GM21529 (cell line): Measurements from ENCODE around the gene ADCY10.
"Not testable (repeated sequence)": the region's sequence is repeated elsewhere in the genome, so short reads cannot be mapped to it uniquely, and the experiment has no call there.

Source experiments
- ATAC-seq: cut with Tn5 transposase; IDR thresholded peaks from one replicate; pipeline ENCODE4 v1.9.1; 2021; ENCODE audit not compliant: unreplicated experiment

Gene ADCY10, protein sequence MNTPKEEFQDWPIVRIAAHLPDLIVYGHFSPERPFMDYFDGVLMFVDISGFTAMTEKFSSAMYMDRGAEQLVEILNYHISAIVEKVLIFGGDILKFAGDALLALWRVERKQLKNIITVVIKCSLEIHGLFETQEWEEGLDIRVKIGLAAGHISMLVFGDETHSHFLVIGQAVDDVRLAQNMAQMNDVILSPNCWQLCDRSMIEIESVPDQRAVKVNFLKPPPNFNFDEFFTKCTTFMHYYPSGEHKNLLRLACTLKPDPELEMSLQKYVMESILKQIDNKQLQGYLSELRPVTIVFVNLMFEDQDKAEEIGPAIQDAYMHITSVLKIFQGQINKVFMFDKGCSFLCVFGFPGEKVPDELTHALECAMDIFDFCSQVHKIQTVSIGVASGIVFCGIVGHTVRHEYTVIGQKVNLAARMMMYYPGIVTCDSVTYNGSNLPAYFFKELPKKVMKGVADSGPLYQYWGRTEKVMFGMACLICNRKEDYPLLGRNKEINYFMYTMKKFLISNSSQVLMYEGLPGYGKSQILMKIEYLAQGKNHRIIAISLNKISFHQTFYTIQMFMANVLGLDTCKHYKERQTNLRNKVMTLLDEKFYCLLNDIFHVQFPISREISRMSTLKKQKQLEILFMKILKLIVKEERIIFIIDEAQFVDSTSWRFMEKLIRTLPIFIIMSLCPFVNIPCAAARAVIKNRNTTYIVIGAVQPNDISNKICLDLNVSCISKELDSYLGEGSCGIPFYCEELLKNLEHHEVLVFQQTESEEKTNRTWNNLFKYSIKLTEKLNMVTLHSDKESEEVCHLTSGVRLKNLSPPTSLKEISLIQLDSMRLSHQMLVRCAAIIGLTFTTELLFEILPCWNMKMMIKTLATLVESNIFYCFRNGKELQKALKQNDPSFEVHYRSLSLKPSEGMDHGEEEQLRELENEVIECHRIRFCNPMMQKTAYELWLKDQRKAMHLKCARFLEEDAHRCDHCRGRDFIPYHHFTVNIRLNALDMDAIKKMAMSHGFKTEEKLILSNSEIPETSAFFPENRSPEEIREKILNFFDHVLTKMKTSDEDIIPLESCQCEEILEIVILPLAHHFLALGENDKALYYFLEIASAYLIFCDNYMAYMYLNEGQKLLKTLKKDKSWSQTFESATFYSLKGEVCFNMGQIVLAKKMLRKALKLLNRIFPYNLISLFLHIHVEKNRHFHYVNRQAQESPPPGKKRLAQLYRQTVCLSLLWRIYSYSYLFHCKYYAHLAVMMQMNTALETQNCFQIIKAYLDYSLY (N-terminal part only)

DNA sequence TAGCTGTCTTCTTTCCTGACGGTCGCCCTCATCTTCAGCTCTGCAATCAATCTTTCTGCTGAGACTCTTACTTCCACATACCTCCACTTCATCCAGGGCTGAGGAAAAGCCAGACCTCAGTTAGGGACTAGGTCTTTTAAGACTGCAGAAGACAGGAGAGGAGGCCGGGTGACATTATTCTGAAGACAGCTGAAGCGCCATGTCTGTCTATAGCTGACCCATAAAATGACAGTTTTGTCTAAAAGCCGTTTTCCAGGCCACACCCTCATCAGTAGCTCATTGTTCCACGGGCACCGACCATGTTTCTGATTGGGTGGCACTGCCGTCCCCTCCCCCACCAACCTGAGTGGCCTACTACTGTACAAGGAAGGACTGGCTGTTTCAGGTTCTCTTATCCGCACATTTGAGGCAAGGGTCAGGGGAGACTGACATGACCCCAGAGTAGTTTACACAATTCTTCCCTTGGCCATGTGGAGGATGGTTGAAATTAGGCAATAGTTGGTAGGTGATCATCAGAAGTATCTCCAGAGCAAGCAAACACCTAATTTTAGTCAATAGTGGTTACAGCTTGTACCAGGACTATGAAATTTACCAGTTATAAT is at the start of gene ADCY10:
Gene ADCY10, minus strand, starts transcription at position 240 of the 602 bp plus-strand sequence. CDS start 8,994 bp downstream, outside the sequence.
- ATAC-seq = no peak

DNA sequence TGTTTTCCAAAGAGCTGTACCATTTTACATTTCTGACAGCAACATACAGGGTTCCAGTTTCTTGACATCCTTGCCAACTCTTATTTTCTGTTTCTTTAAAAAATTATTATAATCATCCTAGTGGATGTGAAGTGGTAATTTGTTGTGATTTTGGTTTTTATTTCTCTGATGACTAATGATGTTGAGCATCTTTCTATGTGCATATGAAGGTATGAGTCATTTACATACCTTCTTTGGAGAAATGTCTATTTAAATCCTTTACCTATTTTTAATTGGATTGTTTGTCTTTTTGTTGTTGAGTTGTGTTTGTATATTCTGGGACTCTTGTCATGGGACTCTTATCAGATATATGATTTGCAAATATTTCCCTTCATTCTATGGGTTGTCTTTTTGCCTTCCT is 43.8 kb upstream of the ADCY10 start:
- no peak for ATAC-seq

DNA sequence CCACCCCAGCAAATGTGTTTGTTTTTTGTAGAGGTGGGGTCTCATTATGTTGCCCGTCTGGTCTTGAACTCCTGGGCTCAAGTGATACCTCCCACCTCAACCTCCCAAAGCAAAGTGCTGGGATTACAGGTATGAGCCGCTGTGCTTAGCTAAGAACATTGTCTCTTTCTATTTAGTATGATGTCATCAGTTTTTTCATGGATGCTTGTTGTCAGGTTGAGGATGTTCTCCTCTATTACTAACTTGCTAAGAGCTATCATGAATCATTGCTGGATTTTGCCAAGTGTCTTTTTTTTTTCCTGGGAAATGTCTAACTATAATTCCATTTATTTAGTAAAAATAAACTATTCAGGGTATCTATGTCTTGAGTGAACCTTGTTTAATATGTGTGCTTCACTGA is 42.0 kb upstream of the ADCY10 start:
- no peak for ATAC-seq

GRCh38 chr1:167950569-167950968 is 36.6 kb upstream of the ADCY10 start:
- ATAC-seq = no peak

DNA sequence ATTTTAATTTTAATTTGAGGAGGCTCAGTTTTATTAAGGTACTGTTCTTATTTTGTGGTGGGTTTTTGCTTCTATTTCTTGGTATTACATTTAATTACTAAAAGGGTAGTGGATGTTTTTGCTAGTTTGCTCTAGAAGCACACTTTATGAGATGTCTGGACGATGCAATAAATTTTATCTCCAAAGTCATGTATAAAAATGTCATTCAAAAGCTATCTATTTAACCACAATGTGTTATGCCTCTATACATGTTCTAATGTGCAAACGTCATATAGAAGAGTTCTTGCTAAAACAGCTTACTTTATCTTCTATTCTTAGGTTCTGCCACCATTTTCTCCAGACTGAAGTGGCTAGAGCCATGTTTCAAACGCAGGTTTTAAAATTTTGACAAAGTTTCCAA is 35.9 kb upstream of the ADCY10 start:
- ATAC-seq = no peak

GRCh38 chr1:167947733-167948132 is 33.8 kb upstream of the ADCY10 start:
- ATAC-seq = no peak

DNA sequence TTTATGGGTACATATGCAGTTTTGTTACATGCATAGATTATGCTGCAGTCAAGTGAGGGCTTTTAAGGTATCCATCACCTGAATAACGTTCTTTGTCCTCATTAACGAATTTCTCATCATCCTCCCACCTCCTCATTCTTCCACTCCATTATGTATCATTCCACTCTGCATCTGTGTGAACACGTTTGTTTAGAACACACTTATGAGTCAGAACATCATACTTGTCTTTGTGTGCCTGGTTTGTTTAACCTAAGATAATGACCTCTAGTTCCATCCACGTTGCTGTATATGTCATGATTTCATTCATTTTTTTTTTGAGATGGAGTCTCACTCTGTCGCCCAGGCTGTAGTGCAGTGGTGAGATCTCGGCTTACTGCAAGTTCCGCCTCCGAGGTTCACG is 29.6 kb upstream of the ADCY10 start:
- no peak for ATAC-seq

DNA sequence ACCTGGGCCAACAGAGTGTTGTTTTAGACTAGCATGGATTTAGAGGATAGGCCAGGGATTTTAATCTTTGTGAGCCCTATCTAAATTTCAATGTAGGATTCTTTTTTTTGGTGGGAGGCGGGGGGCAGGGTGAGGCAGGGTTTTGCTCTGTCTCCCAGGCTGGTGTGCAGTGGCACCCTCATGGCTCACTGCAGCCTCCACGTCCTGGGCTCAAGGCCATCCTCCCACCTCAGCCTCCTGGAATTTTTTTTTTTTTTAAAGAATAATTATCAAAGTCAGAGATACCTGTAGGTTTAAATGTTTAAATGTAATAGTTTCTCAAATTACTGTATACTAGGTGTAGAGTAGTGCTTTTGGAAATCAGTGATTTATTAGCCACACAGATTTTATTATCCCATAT is 26.3 kb upstream of the ADCY10 start:
- ATAC-seq = no peak

- ATAC-seq = no peak
Observed at GRCh38 chr1:167938080-167938636, 24.2 kb upstream of the ADCY10 start.

DNA sequence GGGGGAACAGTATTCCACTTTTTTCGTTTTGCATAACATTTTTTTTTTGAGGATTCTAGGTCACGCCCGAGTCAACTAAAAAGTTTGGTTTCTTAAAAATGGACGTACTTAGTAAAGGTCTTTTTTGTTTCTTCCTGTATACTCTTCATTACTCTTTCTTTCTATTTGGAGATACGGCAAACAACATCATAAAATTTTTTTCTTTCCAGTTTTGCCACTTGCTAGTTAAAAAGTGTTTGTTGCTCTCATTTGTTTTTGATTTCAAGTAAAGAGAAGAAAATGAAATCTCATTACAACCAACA is 23.7 kb upstream of the ADCY10 start:
- no peak for ATAC-seq

GRCh38 chr1:167936930-167937708 is 23.2 kb upstream of the ADCY10 start, which contains the start of gene MPC2:
Gene MPC2 (minus strand): TSS chr1:167937072. CDS start chr1:167935841, 1,231 bp downstream.
- no peak for ATAC-seq

DNA sequence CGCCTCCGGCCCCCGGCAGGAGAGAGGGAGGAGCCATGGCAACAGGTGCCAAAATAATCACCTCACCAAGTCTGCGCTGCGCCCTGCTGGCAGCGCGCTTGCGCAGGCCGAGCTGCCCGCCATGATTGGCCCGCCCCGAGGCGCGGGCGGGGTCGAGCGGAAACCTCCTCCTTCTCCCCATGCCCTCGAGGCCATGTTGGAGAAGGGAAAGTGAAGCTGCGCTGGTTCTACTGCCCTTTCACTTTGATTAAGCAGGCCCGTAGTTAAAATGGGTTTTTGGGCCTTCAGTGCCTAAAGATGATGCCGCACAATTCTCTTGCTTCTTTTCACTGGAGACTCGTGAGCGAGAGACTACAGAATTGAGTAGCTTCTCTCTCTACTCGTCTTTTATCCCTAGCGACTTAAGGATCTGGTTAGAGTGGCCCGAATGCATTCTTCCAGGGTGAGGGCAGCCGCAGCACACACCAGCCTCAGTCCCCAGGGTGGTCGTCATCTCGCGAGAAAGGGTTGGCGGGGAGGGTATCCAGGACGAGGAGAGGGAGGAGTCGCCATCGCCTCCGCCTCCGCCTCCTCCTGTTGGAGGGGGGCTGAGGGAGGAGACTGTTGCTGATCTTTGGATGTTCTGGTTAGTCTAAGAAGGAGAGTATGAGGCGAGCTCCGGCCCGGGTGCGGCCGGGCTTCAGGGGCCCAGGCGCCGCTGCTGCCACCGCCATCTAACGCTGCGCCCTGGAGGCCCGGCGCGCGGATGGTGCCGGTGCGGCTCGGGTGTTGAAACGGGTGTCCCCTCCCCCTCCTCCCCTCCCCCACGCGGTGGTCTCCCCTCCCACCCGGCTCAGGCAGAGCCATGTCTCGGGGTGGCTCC is 22.4 kb upstream of the ADCY10 start, which contains the start of gene DCAF6:
Gene DCAF6, plus strand, starts transcription at position 616 of the 862 bp plus-strand sequence. Its CDS starts 229 bp downstream, at position 845.
- peak; percentile 74 for ATAC-seq

- ATAC-seq = peak; percentile 14
Observed at GRCh38 chr1:167935216-167936067, 21.5 kb upstream of the ADCY10 start.

GRCh38 chr1:167934426-167935215 is 20.7 kb upstream of the ADCY10 start:
- no peak for ATAC-seq

DNA sequence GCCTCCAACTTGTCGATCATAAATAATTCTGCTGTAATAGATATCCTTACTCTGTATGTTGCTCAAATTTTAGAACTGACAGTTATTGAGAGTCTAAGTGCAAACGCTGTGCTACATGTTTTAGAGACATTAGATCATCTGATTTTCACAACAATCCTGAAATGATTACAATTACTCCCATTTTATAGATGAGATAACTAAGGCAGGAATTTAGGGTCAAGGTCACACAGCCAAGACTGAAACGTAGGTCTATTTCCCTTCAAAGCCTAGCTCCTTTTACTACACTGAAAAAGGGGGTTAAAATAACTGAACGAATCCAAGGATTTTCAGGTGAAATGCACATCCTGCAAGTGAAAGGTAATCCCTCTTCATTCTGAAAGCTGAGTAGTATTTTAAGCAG is 19.9 kb upstream of the ADCY10 start:
- no peak for ATAC-seq

GRCh38 chr1:167929725-167930124 is 15.8 kb upstream of the ADCY10 start:
- ATAC-seq = no peak

- ATAC-seq = not testable (repeated sequence)
Observed at GRCh38 chr1:167928919-167929318, 15.0 kb upstream of the ADCY10 start.
